ENCODE measurements around the gene KDM4C. TPM values are rescaled to one million over a fixed set of nuclear protein-coding genes. Genes with fewer than 3 reads are reported as not detected.

The KDM4C gene
- total RNA-seq, 1 donor from 2014 or later, result 18.2 TPM

DNA sequence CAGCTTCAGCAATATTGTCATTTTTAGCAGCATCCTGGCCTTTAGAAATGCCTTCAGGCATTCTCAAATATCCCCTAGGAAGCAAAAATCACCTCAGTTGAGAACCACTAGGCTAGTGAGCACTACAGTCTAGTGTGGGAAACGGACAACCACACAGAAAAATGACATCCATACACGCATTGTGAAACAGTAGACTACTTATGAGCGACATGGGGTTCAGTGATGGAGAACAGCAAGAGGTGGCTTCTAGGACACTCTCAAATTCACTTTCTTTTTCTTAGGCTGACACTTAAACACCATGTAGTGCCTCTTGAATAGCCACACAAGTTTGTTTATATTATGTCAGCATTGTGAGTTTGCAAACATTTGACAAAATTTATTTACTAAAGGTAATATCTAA is 203.0 kb downstream of the KDM4C start:
- no peaks in the 10 kb centered on the region for H3K9me3 ChIP-seq (ENCODE audit: insufficient read depth, low read depth, low read length)

DNA sequence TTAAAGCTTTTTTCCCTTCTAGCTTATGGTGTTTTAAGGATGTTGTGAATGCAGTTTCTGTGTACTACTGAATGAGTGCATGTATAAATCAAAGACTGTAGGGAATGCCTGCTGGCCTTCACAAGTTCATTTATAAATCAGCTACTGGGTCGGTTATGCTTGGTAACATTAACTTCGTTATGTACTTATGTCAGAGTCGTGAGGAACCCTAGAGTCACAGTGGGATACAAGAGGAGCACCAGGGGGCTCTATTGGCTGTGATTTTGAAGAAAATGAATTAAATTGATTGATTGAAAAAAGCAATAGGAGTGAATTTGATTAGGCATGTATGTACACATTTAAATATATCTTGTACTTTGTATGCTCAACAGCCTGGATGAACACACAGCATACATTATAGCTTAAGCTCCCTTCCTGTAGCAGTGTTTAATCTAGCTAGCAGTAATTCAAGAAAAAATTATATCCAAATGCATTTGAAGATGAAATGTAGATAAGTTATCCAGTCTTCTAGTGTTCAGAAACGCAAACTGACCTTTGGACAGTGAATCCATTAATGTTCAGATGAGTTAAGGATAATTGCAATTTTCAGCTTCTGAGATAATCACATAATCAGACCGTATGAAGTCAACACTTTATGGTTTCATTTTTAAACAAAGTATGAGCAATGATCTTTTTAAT is 204.2 kb downstream of the KDM4C start:
- no peak overlapping the region for H3K27ac ChIP-seq (ENCODE audit: low read depth, low read length)
- no peak overlapping the region for H2AFZ ChIP-seq (ENCODE audit: low read depth, low read length)
- H3K4me3 ChIP-seq (ENCODE audit: insufficient read depth, low read depth, low read length), result no peak overlapping the region
- DNase-seq (ENCODE audit: low read depth), result no peak
- no peaks in the 10 kb centered on the region for H3K79me2 ChIP-seq (ENCODE audit: insufficient read depth, low read length)
- no peaks in the 10 kb centered on the region for H3K27me3 ChIP-seq (ENCODE audit: insufficient read depth, low read length)
- H3K9ac ChIP-seq (ENCODE audit: low read length), result no peak overlapping the region
- FAIRE-seq, result peak; percentile 43
- no peaks in the 10 kb centered on the region for H3K27me3 Mint-ChIP-seq (ENCODE audit: low read depth, unreplicated experiment)
- H3K36me3 Mint-ChIP-seq (ENCODE audit: low read depth, unreplicated experiment), result peaks cover 3% of the 10 kb centered on the region
- no peaks in the 10 kb centered on the region for H3K4me1 ChIP-seq (ENCODE audit: insufficient read depth, low read length)
- H3K4me3 Mint-ChIP-seq (ENCODE audit: unreplicated experiment), result no peak overlapping the region
- H4K20me1 ChIP-seq (ENCODE audit: insufficient read depth, low read length), result peaks cover 5% of the 10 kb centered on the region
- peaks cover 5% of the 10 kb centered on the region for H3K4me1 Mint-ChIP-seq (ENCODE audit: low read depth, unreplicated experiment)
- no peak for TF ChIP-seq EZH2 (IDR thresholded peaks at IDR 0.05; ENCODE audit: insufficient read depth, low read length)
- TF ChIP-seq, protein P1, sequence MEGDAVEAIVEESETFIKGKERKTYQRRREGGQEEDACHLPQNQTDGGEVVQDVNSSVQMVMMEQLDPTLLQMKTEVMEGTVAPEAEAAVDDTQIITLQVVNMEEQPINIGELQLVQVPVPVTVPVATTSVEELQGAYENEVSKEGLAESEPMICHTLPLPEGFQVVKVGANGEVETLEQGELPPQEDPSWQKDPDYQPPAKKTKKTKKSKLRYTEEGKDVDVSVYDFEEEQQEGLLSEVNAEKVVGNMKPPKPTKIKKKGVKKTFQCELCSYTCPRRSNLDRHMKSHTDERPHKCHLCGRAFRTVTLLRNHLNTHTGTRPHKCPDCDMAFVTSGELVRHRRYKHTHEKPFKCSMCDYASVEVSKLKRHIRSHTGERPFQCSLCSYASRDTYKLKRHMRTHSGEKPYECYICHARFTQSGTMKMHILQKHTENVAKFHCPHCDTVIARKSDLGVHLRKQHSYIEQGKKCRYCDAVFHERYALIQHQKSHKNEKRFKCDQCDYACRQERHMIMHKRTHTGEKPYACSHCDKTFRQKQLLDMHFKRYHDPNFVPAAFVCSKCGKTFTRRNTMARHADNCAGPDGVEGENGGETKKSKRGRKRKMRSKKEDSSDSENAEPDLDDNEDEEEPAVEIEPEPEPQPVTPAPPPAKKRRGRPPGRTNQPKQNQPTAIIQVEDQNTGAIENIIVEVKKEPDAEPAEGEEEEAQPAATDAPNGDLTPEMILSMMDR (IDR thresholded peaks at IDR 0.05; ENCODE audit: insufficient read depth, low read depth, low read length), result no peak
- no peak overlapping the region for H3K27ac Mint-ChIP-seq (ENCODE audit: unreplicated experiment)
- H3K9me3 Mint-ChIP-seq (ENCODE audit: unreplicated experiment), result no peaks in the 10 kb centered on the region
- no peaks in the 10 kb centered on the region for H3K36me3 ChIP-seq (ENCODE audit: insufficient read depth, low read length)
- H3K9me3 ChIP-seq (ENCODE audit: insufficient read depth, low read depth, low read length), result no peaks in the 10 kb centered on the region
- H3K4me2 ChIP-seq (ENCODE audit: low read length), result no peak overlapping the region

More for the DNA sequence above, 203.0 kb downstream of the KDM4C start:
- Mint-ChIP-seq H3K4me3 (ENCODE audit: unreplicated experiment) (no peak overlapping the region), H3K27ac (ENCODE audit: unreplicated experiment) (no peak overlapping the region), H3K36me3 (ENCODE audit: low read depth, unreplicated experiment) (peaks cover 3% of the 10 kb centered on the region), H3K4me1 (ENCODE audit: low read depth, unreplicated experiment) (peaks cover 8% of the 10 kb centered on the region), H3K27me3 (ENCODE audit: low read depth, unreplicated experiment) (no peaks in the 10 kb centered on the region), H3K9me3 (ENCODE audit: unreplicated experiment) (no peaks in the 10 kb centered on the region)
- Histone ChIP-seq H3K9ac (ENCODE audit: low read length) (no peak overlapping the region), H3K4me1 (ENCODE audit: insufficient read depth, low read length) (peaks cover 1% of the 10 kb centered on the region), H3K4me2 (ENCODE audit: low read length) (no peak overlapping the region), H3K27ac (ENCODE audit: low read depth, low read length) (no peak overlapping the region), H3K4me3 (ENCODE audit: insufficient read depth, low read depth, low read length) (no peak overlapping the region), H4K20me1 (ENCODE audit: insufficient read depth, low read length) (peaks cover 5% of the 10 kb centered on the region), H2AFZ (ENCODE audit: low read depth, low read length) (no peak overlapping the region), H3K27me3 (ENCODE audit: insufficient read depth, low read length) (no peaks in the 10 kb centered on the region), H3K36me3 (ENCODE audit: insufficient read depth, low read length) (no peaks in the 10 kb centered on the region), H3K79me2 (ENCODE audit: insufficient read depth, low read length) (no peaks in the 10 kb centered on the region)
- no peak for DNase-seq (ENCODE audit: low read depth)
- TF ChIP-seq, protein P1 (IDR thresholded peaks at IDR 0.05; ENCODE audit: insufficient read depth, low read depth, low read length), result no peak
- TF ChIP-seq EZH2 (IDR thresholded peaks at IDR 0.05; ENCODE audit: insufficient read depth, low read length), result no peak
- FAIRE-seq, result no peak

DNA sequence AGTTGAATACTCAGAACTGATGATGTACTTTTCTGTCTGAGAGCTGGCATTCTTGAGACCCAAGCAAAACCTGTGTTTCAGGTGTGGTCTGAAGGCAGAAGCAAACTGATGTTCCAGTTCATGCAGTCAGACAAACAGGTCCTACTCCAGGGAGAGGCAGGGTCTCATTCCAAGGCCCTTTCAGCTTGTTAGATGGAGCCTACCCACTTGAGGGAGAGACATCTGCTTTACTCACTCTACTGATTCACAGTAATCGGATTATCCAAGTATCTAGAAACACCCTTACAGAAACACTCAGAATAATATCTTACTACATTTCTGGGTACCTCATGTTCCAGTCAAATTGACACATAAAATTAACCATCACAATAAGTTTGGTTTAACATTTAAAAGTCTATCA is 207.8 kb downstream of the KDM4C start:
- no peaks in the 10 kb centered on the region for H3K9me3 Mint-ChIP-seq (ENCODE audit: unreplicated experiment)
- no peak for FAIRE-seq

More for the DNA sequence above, 207.8 kb downstream of the KDM4C start:
- Histone ChIP-seq H3K27ac (ENCODE audit: low read depth, low read length) (no peak overlapping the region), H2AFZ (ENCODE audit: low read depth, low read length) (no peak overlapping the region), H3K36me3 (ENCODE audit: insufficient read depth, low read length) (no peaks in the 10 kb centered on the region), H3K79me2 (ENCODE audit: insufficient read depth, low read length) (no peaks in the 10 kb centered on the region), H4K20me1 (ENCODE audit: insufficient read depth, low read length) (peaks cover 5% of the 10 kb centered on the region), H3K9me3 (ENCODE audit: insufficient read depth, low read depth, low read length) (no peaks in the 10 kb centered on the region), H3K9ac (ENCODE audit: low read length) (no peak overlapping the region), H3K4me1 (ENCODE audit: insufficient read depth, low read length) (no peaks in the 10 kb centered on the region), H3K4me3 (ENCODE audit: insufficient read depth, low read depth, low read length) (no peak overlapping the region), H3K4me2 (ENCODE audit: low read length) (no peak overlapping the region), H3K27me3 (ENCODE audit: insufficient read depth, low read length) (no peaks in the 10 kb centered on the region)
- TF ChIP-seq EZH2 (IDR thresholded peaks at IDR 0.05; ENCODE audit: insufficient read depth, low read length), result no peak
- TF ChIP-seq, protein P1 (IDR thresholded peaks at IDR 0.05; ENCODE audit: insufficient read depth, low read depth, low read length), result no peak
- no peak overlapping the region for H3K4me3 Mint-ChIP-seq (ENCODE audit: unreplicated experiment)
- no peaks in the 10 kb centered on the region for H3K27me3 Mint-ChIP-seq (ENCODE audit: low read depth, unreplicated experiment)
- peaks cover 8% of the 10 kb centered on the region for H3K4me1 Mint-ChIP-seq (ENCODE audit: low read depth, unreplicated experiment)
- no peak overlapping the region for H3K27ac Mint-ChIP-seq (ENCODE audit: unreplicated experiment)
- H3K36me3 Mint-ChIP-seq (ENCODE audit: low read depth, unreplicated experiment), result no peaks in the 10 kb centered on the region
- DNase-seq (ENCODE audit: low read depth), result no peak
